HG03175 (cell line): ENCODE data around the gene CGNL1.

ENCODE experiments used
- ATAC-seq: cut with Tn5 transposase; IDR thresholded peaks from one replicate; pipeline ENCODE4 v1.9.1; 2021; ENCODE audit warnings: mild to moderate bottlenecking, moderate library complexity; ENCODE audit not compliant: unreplicated experiment

The CGNL1 gene

GRCh38 chr15:57495041-57495440 lies 118.7 kb downstream of the CGNL1 start:
- ATAC-seq = peak; percentile 67

GRCh38 chr15:57495554-57496165 lies 119.4 kb downstream of the CGNL1 start:
- no peak for ATAC-seq

- no peak for ATAC-seq
Observed at GRCh38 chr15:57496594-57496945, 120.3 kb downstream of the CGNL1 start.

DNA sequence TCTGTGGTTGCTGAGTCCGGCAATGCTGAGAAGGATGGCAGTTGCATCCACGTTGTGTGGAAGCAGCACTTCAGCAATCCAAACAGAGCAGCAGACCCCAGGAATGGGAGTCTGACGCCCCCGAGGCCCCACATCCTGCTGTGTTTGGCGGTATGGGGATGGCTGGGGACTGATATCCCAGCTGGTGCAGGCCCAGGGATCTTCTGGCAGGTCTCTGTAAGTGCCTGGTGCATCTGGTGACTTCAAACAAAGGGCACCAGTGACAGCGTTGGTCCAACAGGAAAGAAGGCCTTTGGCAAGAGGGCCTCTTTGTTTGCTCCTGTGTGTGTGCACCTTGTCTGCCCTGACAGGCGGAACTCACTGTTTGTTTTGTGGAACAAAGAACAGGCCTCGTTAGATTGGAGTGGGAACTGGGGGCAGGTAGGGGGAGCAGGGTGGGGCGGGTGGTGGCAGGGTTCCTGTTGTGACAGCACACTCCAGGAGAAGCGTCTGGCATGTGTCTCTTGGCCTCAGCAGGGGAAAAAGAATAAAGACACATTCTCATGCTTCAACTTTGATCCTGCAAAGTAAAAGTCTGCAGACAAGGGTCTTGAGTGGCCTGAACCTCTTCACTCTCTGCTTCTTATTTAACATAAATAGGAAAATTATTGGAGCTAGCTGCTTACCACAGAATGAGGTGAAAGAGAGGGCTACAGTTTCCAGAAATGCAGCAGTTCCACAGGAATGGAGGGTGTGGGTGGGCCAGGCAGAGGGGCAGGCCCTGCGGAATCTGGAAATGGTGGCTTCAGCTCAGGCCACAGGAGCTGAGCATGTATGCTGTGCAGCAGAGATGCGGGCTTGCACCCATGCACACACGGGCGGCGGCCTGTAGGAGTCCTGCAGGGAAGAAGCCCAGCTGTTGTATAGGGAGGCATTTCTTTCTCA lies 120.9 kb downstream of the CGNL1 start:
- ATAC-seq = no peak

- no peak for ATAC-seq
Observed at GRCh38 chr15:57500256-57500655, 124.0 kb downstream of the CGNL1 start.

DNA sequence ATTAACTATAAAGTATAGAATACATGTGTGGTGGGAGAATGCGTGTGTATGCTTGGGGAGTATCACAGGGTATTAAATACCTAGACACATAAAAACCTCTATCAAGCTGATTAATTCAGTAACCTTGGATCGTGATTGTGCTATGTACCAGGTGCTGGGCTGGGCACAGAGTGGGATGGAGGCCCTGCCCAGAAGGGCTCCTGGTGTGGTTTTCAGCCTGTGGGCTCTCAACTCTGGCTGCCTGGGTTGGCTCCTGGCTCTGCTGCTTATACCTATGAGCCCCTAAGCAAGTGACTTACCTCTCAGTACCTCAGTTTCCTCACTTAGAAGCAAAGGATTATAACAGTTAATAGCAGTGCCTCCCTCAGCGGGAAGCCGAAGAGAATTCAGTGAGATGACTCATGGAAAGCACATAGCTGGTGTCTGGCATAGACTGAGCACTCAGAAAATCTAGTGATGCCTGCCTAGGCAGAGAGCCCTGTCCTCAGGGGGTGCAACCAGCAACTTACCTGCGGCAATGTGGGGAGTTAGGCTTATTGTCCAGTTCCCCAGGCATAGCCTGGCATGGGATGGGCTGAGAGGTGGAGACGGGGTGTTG lies 124.8 kb downstream of the CGNL1 start:
- ATAC-seq = no peak

DNA sequence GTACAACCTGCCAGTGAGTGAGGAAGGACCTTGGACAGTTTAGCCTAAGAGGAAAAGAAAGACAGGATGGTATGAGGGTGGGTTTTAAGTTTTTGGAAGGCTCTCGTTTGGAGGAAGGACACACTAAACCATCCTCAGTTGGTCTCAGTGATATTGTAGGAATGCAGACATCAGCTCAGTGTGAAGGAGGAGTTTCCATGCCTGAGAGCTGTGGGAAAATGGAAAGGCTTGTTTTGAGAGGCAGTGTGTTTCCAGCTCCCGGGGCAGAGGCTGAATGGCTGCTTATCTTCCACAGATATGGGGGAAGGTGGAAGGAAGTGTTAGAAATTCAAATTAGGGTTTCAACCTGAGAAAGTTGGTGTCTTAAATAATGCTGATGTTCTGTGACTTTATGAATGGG lies 125.8 kb downstream of the CGNL1 start:
- no peak for ATAC-seq

GRCh38 chr15:57503051-57503702 lies 126.9 kb downstream of the CGNL1 start:
- no peak for ATAC-seq

- no peak for ATAC-seq
Observed at GRCh38 chr15:57503911-57504598, 127.8 kb downstream of the CGNL1 start.

DNA sequence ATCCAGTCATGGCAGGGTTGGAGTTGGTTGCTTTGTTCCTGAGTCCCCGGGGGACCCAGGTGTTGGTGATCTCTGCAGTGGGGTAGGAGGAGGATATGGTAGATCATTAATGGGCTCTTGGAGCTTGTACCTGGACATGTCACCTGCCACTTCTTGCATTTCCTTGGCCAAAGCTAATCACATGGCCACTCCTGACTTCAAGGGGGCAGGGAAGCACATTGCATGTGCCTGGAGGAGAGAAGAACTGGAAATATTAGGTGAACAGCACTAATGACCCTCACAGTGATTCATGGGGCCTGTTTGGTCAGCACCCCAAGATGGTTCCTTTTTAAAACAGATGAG lies 128.3 kb downstream of the CGNL1 start:
- no peak for ATAC-seq

GRCh38 chr15:57505056-57505715 lies 128.9 kb downstream of the CGNL1 start:
- no peak for ATAC-seq

DNA sequence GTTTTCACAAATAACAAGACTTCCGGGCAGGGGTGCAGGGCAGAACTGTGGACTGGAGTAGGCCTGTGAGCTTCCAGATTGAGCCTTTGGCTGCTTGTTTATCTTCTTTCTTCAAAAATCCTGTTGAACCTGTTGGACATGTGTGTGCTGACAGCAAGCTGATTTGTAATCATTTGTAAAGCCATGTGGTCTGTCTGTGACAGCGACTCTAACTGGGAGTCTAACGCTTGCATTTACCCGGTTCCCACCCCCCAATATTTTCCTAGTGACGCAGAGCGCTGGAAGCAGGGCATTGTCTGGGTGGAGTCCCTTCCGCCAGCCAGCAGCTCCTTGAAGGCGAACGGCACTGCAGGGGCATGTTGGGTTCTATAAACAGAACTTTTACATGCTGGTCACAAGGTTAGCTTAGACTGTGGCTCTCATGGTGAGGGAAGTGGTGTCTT lies 129.7 kb downstream of the CGNL1 start:
- ATAC-seq = no peak

DNA sequence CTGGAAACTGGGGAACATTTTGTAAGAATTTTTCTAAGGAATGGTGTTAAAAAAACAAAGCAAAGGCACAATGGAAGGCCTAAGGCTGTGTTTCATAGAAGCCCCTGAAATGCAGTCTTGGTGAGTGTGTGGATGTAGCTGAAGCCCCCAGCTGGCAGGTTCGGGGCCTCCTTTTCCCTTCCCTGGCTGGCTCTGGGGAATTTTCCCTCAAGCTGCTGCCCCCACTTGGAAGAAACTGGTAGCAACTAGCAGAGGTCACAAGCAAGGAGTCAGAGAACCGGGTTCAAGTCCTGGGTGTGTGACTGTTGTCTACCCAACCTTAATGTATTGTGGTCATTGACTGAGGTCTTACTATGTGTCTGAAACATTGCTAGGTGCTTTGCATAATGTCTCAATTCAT lies 130.1 kb downstream of the CGNL1 start:
- no peak for ATAC-seq

- ATAC-seq = no peak
Observed at GRCh38 chr15:57507111-57507510, 130.8 kb downstream of the CGNL1 start.

GRCh38 chr15:57509126-57509525 lies 132.8 kb downstream of the CGNL1 start:
- ATAC-seq = no peak

GRCh38 chr15:57509965-57510364 lies 133.7 kb downstream of the CGNL1 start:
- no peak for ATAC-seq

GRCh38 chr15:57510647-57511046 lies 134.3 kb downstream of the CGNL1 start:
- ATAC-seq = no peak

GRCh38 chr15:57516327-57517029 lies 140.2 kb downstream of the CGNL1 start:
- ATAC-seq = no peak

- no peak for ATAC-seq
Observed at GRCh38 chr15:57517030-57517671, 140.8 kb downstream of the CGNL1 start.
